Activated CD4-positive, alpha-beta T cell treated with anti-CD3 and anti-CD28 coated beads for 24 hours (primary cell): ENCODE data around the gene PLEKHB1.
"Not testable (repeated sequence)": the region's sequence is repeated elsewhere in the genome, so short reads cannot be mapped to it uniquely, and the experiment has no call there.

Experiments used
- DNase-seq, 2 donors: peaks; one replicate each; pipeline ENCODE4 v3.0.0-alpha.2; 2020; ENCODE audit warnings: low read depth in 2 of 2

Gene PLEKHB1

GRCh38 chr11:73676552-73676951 is 30.2 kb downstream of the PLEKHB1 start:
- DNase-seq, result not testable (repeated sequence)

- DNase-seq, result no peak
These were observed 34.3 kb downstream of the PLEKHB1 start for GRCh38 chr11:73680687-73681086.

GRCh38 chr11:73693899-73694525 is 47.6 kb downstream of the PLEKHB1 start:
- DNase-seq, result no peak

- DNase-seq, result no peak
These were observed 58.7 kb downstream of the PLEKHB1 start for GRCh38 chr11:73705053-73705452.

- no peak for DNase-seq
These were observed 64.6 kb downstream of the PLEKHB1 start for GRCh38 chr11:73710964-73711363.
